SK-N-SH (cell line): ENCODE data around the gene RAB6A. TPM values are rescaled to one million over a fixed set of nuclear protein-coding genes. Genes with fewer than 3 reads are reported as not detected.

Experiments used
- CTCF ChIA-PET: fragments of 300-600, 350-600 bp; formaldehyde crosslinking; extraction: SDS; loops from one replicate; lab custom pipeline; 2021; lab: Yijun Ruan, JAX
- POLR2A ChIA-PET: fragments of 350-600 bp; sonication (Branson Sonifier 250); formaldehyde crosslinking; extraction: SDS; loops from one replicate; lab custom pipeline; 2020; ENCODE audit warnings: antibody characterized with exemption, inconsistent platforms; lab: Yijun Ruan, JAX
- DNase-seq: peaks from one replicate; pipeline ENCODE4 v3.0.0; 2012
- H2AFZ ChIP-seq: fragments of 200-600 bp; sonication (generic); 2 replicates; pipeline ENCODE4 v1.8.1; 2016; ENCODE audit warnings: antibody characterized with exemption, mild to moderate bottlenecking, low read depth
- H3F3A ChIP-seq: fragments of 200-600 bp; sonication (generic); replicated peaks from 2 replicates; pipeline ENCODE3; 2016; ENCODE audit warnings: antibody characterized with exemption, mild to moderate bottlenecking; ENCODE audit not compliant: insufficient read depth
- H3K27ac ChIP-seq, 2 experiments: fragments of 200-500 bp in 1 of 2; fragments of 200-600 bp in 1 of 2; sonication (Bioruptor generic) in 1 of 2; sonication (generic), shearing (Covaris generic) in 1 of 2; 2 replicates each; pipeline versions ENCODE4 v1.5.1 to v1.6.1; 2014 to 2016; ENCODE audit warnings: low read depth in 2 of 2, inconsistent platforms in 1 of 2, low read length in 1 of 2, mild to moderate bottlenecking in 1 of 2, mixed read lengths in 1 of 2
- H3K27me3 ChIP-seq: fragments of 200-600 bp; sonication (generic), shearing (Covaris generic); 2 replicates; pipeline ENCODE4 v1.6.1; 2016; ENCODE audit warnings: mixed run types; ENCODE audit not compliant: insufficient read depth
- H3K36me3 ChIP-seq, 2 experiments: fragments of 200-500 bp in 1 of 2; fragments of 200-600 bp in 1 of 2; sonication (Bioruptor generic) in 1 of 2; sonication (generic) in 1 of 2; replicated peaks in 1 of 2; 2 replicates each; pipeline versions ENCODE3 to v1.5.1; 2014 to 2016; ENCODE audit warnings: low read length in 1 of 2, mild to moderate bottlenecking in 1 of 2; ENCODE audit not compliant: insufficient read depth in 2 of 2, control insufficient read depth in 1 of 2
- H3K4me1 ChIP-seq, 2 experiments: fragments of 200-500 bp in 1 of 2; fragments of 200-600 bp in 1 of 2; sonication (Bioruptor generic) in 1 of 2; sonication (generic), shearing (Covaris generic) in 1 of 2; 2 replicates each; pipeline versions ENCODE4 v1.5.1 to v1.6.1; 2014 to 2016; ENCODE audit warnings: low read depth in 1 of 2, low read length in 1 of 2, mixed run types in 1 of 2; ENCODE audit not compliant: insufficient read depth in 2 of 2, control insufficient read depth in 1 of 2
- H3K4me2 ChIP-seq: fragments of 200-600 bp; sonication (generic), shearing (Covaris generic); 2 replicates; pipeline ENCODE4 v1.6.1; 2017; ENCODE audit warnings: mixed run types
- H3K4me3 ChIP-seq, 2 experiments: fragments of 200-500 bp in 1 of 2; fragments of 200-600 bp in 1 of 2; sonication (Bioruptor generic) in 1 of 2; sonication (generic), shearing (Covaris generic) in 1 of 2; 2 replicates each; pipeline versions ENCODE4 v1.5.1 to v1.8.1; 2014 to 2016; ENCODE audit warnings: low read depth in 2 of 2, inconsistent platforms in 1 of 2, low read length in 1 of 2, mild to moderate bottlenecking in 1 of 2, mixed read lengths in 1 of 2, moderate library complexity in 1 of 2
- H3K79me2 ChIP-seq: fragments of 200-600 bp; sonication (generic); 2 replicates; pipeline ENCODE4 v1.8.1; 2017; ENCODE audit warnings: mild to moderate bottlenecking; ENCODE audit not compliant: insufficient read depth
- H3K9ac ChIP-seq: fragments of 200-600 bp; sonication (generic); 2 replicates; pipeline ENCODE4 v1.6.1; 2017; ENCODE audit warnings: mixed run types
- H3K9me2 ChIP-seq: fragments of 200-600 bp; sonication (generic); 2 replicates; pipeline ENCODE4 v1.6.1; 2017; ENCODE audit warnings: mixed run types
- H3K9me3 ChIP-seq: fragments of 200-600 bp; sonication (generic); 2 replicates; pipeline ENCODE4 v1.6.1; 2017; ENCODE audit warnings: mixed run types, mild to moderate bottlenecking, moderate library complexity
- H4K20me1 ChIP-seq: fragments of 200-600 bp; sonication (generic); 2 replicates; pipeline ENCODE4 v1.6.1; 2017; ENCODE audit warnings: mild to moderate bottlenecking, mixed run types; ENCODE audit not compliant: insufficient read depth
- CHD2 ChIP-seq: fragments of 150-350 bp; IDR thresholded peaks from 2 replicates; pipeline ENCODE4 v1.6.1; 2018; ENCODE audit warnings: low read length; ENCODE audit not compliant: partially characterized antibody
- CTCF ChIP-seq: fragments of 200-600 bp; sonication (generic); IDR thresholded peaks from 2 replicates; pipeline ENCODE4 v1.6.1; 2017; ENCODE audit warnings: antibody characterized with exemption, mild to moderate bottlenecking, moderate library complexity
- ELF1 ChIP-seq: IDR thresholded peaks from 2 replicates; pipeline ENCODE4 v1.4.0; 2012
- EP300 ChIP-seq, 2 experiments: IDR thresholded peaks; 2 replicates each; pipeline versions ENCODE4 v1.4.0 to v1.6.1; 2012; ENCODE audit warnings: borderline replicate concordance in 1 of 2, low read depth in 1 of 2, low read length in 1 of 2
- FOSL2 ChIP-seq: IDR thresholded peaks from 2 replicates; pipeline ENCODE4 v1.4.0; 2012; ENCODE audit warnings: low read depth, mild to moderate bottlenecking, moderate library complexity, borderline replicate concordance
- FOXJ3 ChIP-seq: sonication (generic); formaldehyde crosslinking; IDR thresholded peaks from 2 replicates; pipeline ENCODE4 v1.5.1; 2020; ENCODE audit warnings: mild to moderate bottlenecking, missing genetic modification reagents
- FOXM1 ChIP-seq: IDR thresholded peaks from 2 replicates; pipeline ENCODE4 v1.4.0; 2012; ENCODE audit warnings: low read depth, mild to moderate bottlenecking
- GATA2 ChIP-seq: sonication (generic); formaldehyde crosslinking; IDR thresholded peaks from 2 replicates; pipeline ENCODE4 v1.5.0; 2020; ENCODE audit warnings: mild to moderate bottlenecking, missing genetic modification reagents
- IRF3 ChIP-seq: fragments of 150-350 bp; IDR thresholded peaks from 2 replicates; pipeline ENCODE4 v1.6.1; 2016; ENCODE audit warnings: mild to moderate bottlenecking, low read depth, low read length
- JUND ChIP-seq: IDR thresholded peaks from 2 replicates; pipeline ENCODE4 v1.4.0; 2012
- MAX ChIP-seq: IDR thresholded peaks from 2 replicates; pipeline ENCODE4 v1.4.0; 2012; ENCODE audit warnings: low read depth
- RCOR1 ChIP-seq: fragments of 150-350 bp; IDR thresholded peaks from 2 replicates; pipeline ENCODE4 v1.6.1; 2017; ENCODE audit warnings: antibody characterized with exemption, low read length
- REST ChIP-seq: IDR thresholded peaks from 2 replicates; pipeline ENCODE4 v1.6.1; 2012; ENCODE audit warnings: mild to moderate bottlenecking, low read depth, low read length, moderate library complexity
- RFX5 ChIP-seq: IDR thresholded peaks from 2 replicates; pipeline ENCODE4 v1.6.1; 2012; ENCODE audit warnings: mild to moderate bottlenecking, improper control_type of control experiment, low read length
- RXRA ChIP-seq: IDR thresholded peaks from 2 replicates; pipeline ENCODE4 v1.4.0; 2012; ENCODE audit warnings: low read depth, mild to moderate bottlenecking, borderline replicate concordance
- SIN3A ChIP-seq: IDR thresholded peaks from 2 replicates; pipeline ENCODE4 v1.6.1; 2012; ENCODE audit warnings: low read depth, mild to moderate bottlenecking, low read length, moderate library complexity, borderline replicate concordance
- SMC3 ChIP-seq: IDR thresholded peaks from 2 replicates; pipeline ENCODE4 v1.6.1; 2012; ENCODE audit warnings: low read depth, low read length, improper control_type of control experiment
- TAF1 ChIP-seq: IDR thresholded peaks from 2 replicates; pipeline ENCODE4 v1.6.1; 2012; ENCODE audit warnings: low read depth, mild to moderate bottlenecking, low read length, moderate library complexity, borderline replicate concordance
- TEAD4 ChIP-seq: IDR thresholded peaks from 2 replicates; pipeline ENCODE4 v1.4.0; 2012; ENCODE audit warnings: mild to moderate bottlenecking, borderline replicate concordance; ENCODE audit not compliant: insufficient read depth
- USF2 ChIP-seq: fragments of 150-350 bp; IDR thresholded peaks from 2 replicates; pipeline ENCODE4 v1.6.1; 2017; ENCODE audit warnings: antibody characterized with exemption, low read length, low read depth, borderline replicate concordance
- YY1 ChIP-seq: IDR thresholded peaks from 2 replicates; pipeline ENCODE4 v1.4.0; 2012; ENCODE audit warnings: low read depth, mild to moderate bottlenecking
- WGBS: methylation state at CpG from one replicate; pipeline ENCODE4 v1.1.6; 2017; ENCODE audit warnings: low lambda C conversion rate; 5-methylcytosine and 5-hydroxymethylcytosine counted together
- polyA plus RNA-seq, 3 experiments: library from polyadenylated mRNA; depleted of rRNA; stranded (reverse); fragments of >200 nt; gene quantifications; 2 replicates each; pipeline ENCODE4 v1.2.3, GENCODE V29; 2012

Gene RAB6A
- polyA plus RNA-seq, 1 of the 3 experiments (the other 2 are of a cell fraction) = 39.1 TPM

GRCh38 chr11:73760679-73761402, at the start of gene RAB6A (continued):
- no peak; the same call in 1 of the 2 replicates for TF ChIP-seq REST
- TF ChIP-seq TAF1 = peak; percentile 67; the same call in 1 of the 2 replicates
- TF ChIP-seq YY1 = no peak
- TF ChIP-seq SMC3 = peak; percentile 15; the same call in 1 of the 2 replicates
- TF ChIP-seq GATA2 (CRISPR knock-in tag) = no peak
- TF ChIP-seq SIN3A = no peak
- no peak for TF ChIP-seq EP300 (IDR thresholded peaks at IDR 0.05; ENCODE audit: borderline replicate concordance in 1 of 2, low read depth in 1 of 2, low read length in 1 of 2)
- TF ChIP-seq USF2 = no peak
- TF ChIP-seq FOXM1 = no peak
- TF ChIP-seq RCOR1 = no peak
- no peak for TF ChIP-seq RXRA

GRCh38 chr11:73810637-73811036, 49.8 kb upstream of the RAB6A start:
- Histone ChIP-seq H3K27ac (no peak overlapping the region), H3K36me3 (peaks cover 0 to 2% of the 10 kb centered on the region in 2 experiments), H3K4me1 (no peaks in the 10 kb centered on the region), H3K27me3 (no peaks in the 10 kb centered on the region), H3K79me2 (no peaks in the 10 kb centered on the region), H3F3A (no peaks in the 10 kb centered on the region), H3K4me2 (no peak overlapping the region), H3K9me3 (no peaks in the 10 kb centered on the region), H3K4me3 (no peak overlapping the region), H3K9me2 (no peaks in the 10 kb centered on the region), H3K9ac (no peak overlapping the region), H4K20me1 (no peaks in the 10 kb centered on the region), H2AFZ (no peak overlapping the region)
- TF ChIP-seq FOXM1 (no peak), TEAD4 (no peak), FOSL2 (no peak), CHD2 (no peak), CTCF (no peak), GATA2 (CRISPR knock-in tag) (no peak), RFX5 (no peak), IRF3 (no peak), JUND (no peak), TAF1 (no peak), ELF1 (no peak), SMC3 (no peak), SIN3A (no peak), MAX (no peak), FOXJ3 (CRISPR knock-in tag) (no peak)
- ChIA-PET CTCF (no interaction called here), POLR2A (no interaction called here)
- 82% methylated on average over 1 of the region's 1 CpG for WGBS
- DNase-seq = no peak
